Panc1 (cell line): ENCODE results near the gene TCF20. TPM values are rescaled to one million over a fixed set of nuclear protein-coding genes. Genes with fewer than 3 reads are reported as not detected.

ENCODE experiments used
- ATAC-seq: fragments of 200-7000 bp; cut with Tn5 transposase; 2 replicates; pipeline ENCODE4 v1.9.1; 2020; ENCODE audit warnings: mild to moderate bottlenecking, moderate library complexity
- BruUV-seq: library from RNA; stranded (reverse); fragments of 400-500 nt; replicated peaks from 2 replicates; lab custom pipeline; 2021; lab: Mats Ljungman, UMichigan
- CTCF ChIA-PET: fragments of 300-600 bp; sonication (Branson Sonifier 250); formaldehyde crosslinking; loops from one replicate; lab custom pipeline; 2022; ENCODE audit warnings: antibody characterized with exemption; lab: Charles Lee
- POLR2A ChIA-PET: fragments of 300-600 bp; sonication (Branson Sonifier 250); formaldehyde crosslinking; loops from one replicate; lab custom pipeline; 2022; ENCODE audit warnings: antibody characterized with exemption; lab: Charles Lee
- DNase-seq: peaks from one replicate; pipeline ENCODE4 v3.0.0-alpha.2; 2010; ENCODE audit warnings: low read depth, low spot score
- H3K27ac ChIP-seq: 2 replicates; pipeline ENCODE4 v1.5.1; 2011; ENCODE audit warnings: mild to moderate bottlenecking, low read length, inconsistent platforms
- H3K27me3 ChIP-seq: fragments of 200-500 bp; sonication (Bioruptor generic); 2 replicates; pipeline ENCODE4 v1.6.0; 2014; ENCODE audit warnings: low read length, inconsistent platforms; ENCODE audit not compliant: control insufficient read depth, insufficient read depth
- H3K36me3 ChIP-seq: fragments of 200-500 bp; sonication (Bioruptor generic); 2 replicates; pipeline ENCODE4 v1.5.1; 2014; ENCODE audit warnings: inconsistent platforms, mild to moderate bottlenecking, low read length, moderate library complexity; ENCODE audit not compliant: control insufficient read depth, insufficient read depth
- H3K4me1 ChIP-seq: 2 replicates; pipeline ENCODE4 v1.5.1; 2011; ENCODE audit warnings: inconsistent platforms, mild to moderate bottlenecking, low read length, moderate library complexity; ENCODE audit not compliant: control insufficient read depth, insufficient read depth
- H3K4me3 ChIP-seq, 2 experiments: 2 replicates each; pipeline ENCODE4 v1.5.1; 2011 to 2012; ENCODE audit warnings: low read depth in 2 of 2, low read length in 2 of 2, mild to moderate bottlenecking in 2 of 2, inconsistent platforms in 1 of 2, moderate library complexity in 1 of 2
- H3K9me3 ChIP-seq: fragments of 200-500 bp; sonication (Bioruptor generic); 2 replicates; pipeline ENCODE4 v1.5.1; 2014; ENCODE audit warnings: low read depth, mild to moderate bottlenecking, inconsistent platforms, low read length, moderate library complexity; ENCODE audit not compliant: control insufficient read depth, insufficient read depth
- CTCF ChIP-seq: fragments of 450-650 bp; IDR thresholded peaks from 2 replicates; pipeline ENCODE4 v1.5.1; 2017; ENCODE audit warnings: mild to moderate bottlenecking
- POLR2AphosphoS5 ChIP-seq: IDR thresholded peaks from 2 replicates; pipeline ENCODE4 v1.6.1; 2012; ENCODE audit warnings: mild to moderate bottlenecking, low read depth, low read length, moderate library complexity
- REST ChIP-seq, 2 experiments: IDR thresholded peaks; 2 replicates each; pipeline ENCODE4 v1.6.1; 2011 to 2012; ENCODE audit warnings: low read depth in 2 of 2, control low read depth in 1 of 2, low read length in 1 of 2, mild to moderate bottlenecking in 1 of 2, moderate library complexity in 1 of 2; ENCODE audit not compliant: insufficient read depth in 1 of 2
- SIN3A ChIP-seq: IDR thresholded peaks from 2 replicates; pipeline ENCODE4 v1.6.1; 2012; ENCODE audit warnings: low read depth, mild to moderate bottlenecking, low read length, moderate library complexity, borderline replicate concordance; ENCODE audit not compliant: insufficient read depth
- TCF7L2 ChIP-seq: IDR thresholded peaks from 2 replicates; pipeline ENCODE4 v1.6.1; 2011; ENCODE audit warnings: mild to moderate bottlenecking, low read depth, low read length, inconsistent platforms
- in situ Hi-C: cut with HindIII; loops from 2 replicates; pipeline ENCODE4 v1.10.0; 2016; ENCODE audit warnings: low sequenced_read_pairs, low pct_unique_long_range_greater_than_20kb
- intact Hi-C: fragments of 100-400 bp; cut with micrococcal nuclease; formaldehyde crosslinking; loops from one replicate; pipeline ENCODE4 v1.10.0; 2022; ENCODE audit not compliant: unreplicated experiment
- total RNA-seq: library from RNA; stranded (reverse); gene quantifications from one replicate; pipeline ENCODE4 v1.2.1, GENCODE V29; 2021; ENCODE audit not compliant: unreplicated experiment

TCF20 gene
- total RNA-seq, 1 experiment from 2014 or later: 79.8 TPM

GRCh38 chr22:42272431-42272999, 2.1 kb upstream of the TCF20 start:
- no peaks in the 10 kb centered on the region for H3K27me3 ChIP-seq
- ChIA-PET POLR2A (no interaction called here), CTCF (no interaction called here)
- H3K4me3 ChIP-seq: no peak overlapping the region
- in situ Hi-C loops: no loop called here
- BruUV-seq: no TSS peak
- intact Hi-C loops: loop anchor here (10.0 kb wide), 1 partner anchor 162 kb away; the partner anchor contains the start of gene NFAM1
- no peak for TF ChIP-seq CTCF
- TF ChIP-seq SIN3A: no peak
- no peak for TF ChIP-seq TCF7L2
- TF ChIP-seq POLR2AphosphoS5: no peak
- DNase-seq (no peak), ATAC-seq (no peak)
- H3K27ac ChIP-seq: no peak overlapping the region; the same call in 1 of the 2 replicates
- H3K36me3 ChIP-seq: no peaks in the 10 kb centered on the region; the same call in 1 of the 2 replicates
- H3K4me1 ChIP-seq: peaks cover 32% of the 10 kb centered on the region
- no peaks in the 10 kb centered on the region for H3K9me3 ChIP-seq

GRCh38 chr22:42271906-42272305, 1.5 kb upstream of the TCF20 start:
- ChIA-PET CTCF (no interaction called here), POLR2A (no interaction called here)
- no peak for TF ChIP-seq TCF7L2
- no peak for TF ChIP-seq REST (IDR thresholded peaks at IDR 0.05; ENCODE audit: insufficient read depth in 1 of 2, low read depth in 2 of 2, low read length in 1 of 2)
- no peak for TF ChIP-seq CTCF
- TF ChIP-seq POLR2AphosphoS5: no peak
- intact Hi-C loops: loop anchor here (10.0 kb wide), 1 partner anchor 163 kb away; the partner anchor contains the start of gene NFAM1
- in situ Hi-C loops: no loop called here
- BruUV-seq: no TSS peak
- Histone ChIP-seq H3K4me3 (no peak overlapping the region), H3K27me3 (no peaks in the 10 kb centered on the region), H3K9me3 (no peaks in the 10 kb centered on the region), H3K27ac (no peak overlapping the region; the same call in none of the 2 replicates), H3K36me3 (no peaks in the 10 kb centered on the region; the same call in 1 of the 2 replicates), H3K4me1 (peaks cover 32% of the 10 kb centered on the region)
- ATAC-seq: no peak
- no peak for DNase-seq
